ENCODE measurements around the gene ZNF491. TPM values are rescaled to one million over a fixed set of nuclear protein-coding genes. Genes with fewer than 3 reads are reported as not detected.
"Not testable (repeated sequence)": the region's sequence is repeated elsewhere in the genome, so short reads cannot be mapped to it uniquely, and the experiment has no call there.

ZNF491 gene
- total RNA-seq, 6 donors from 2014 or later, result 0.55 to 3.4 (median 2.0) TPM; not detected in 1

DNA sequence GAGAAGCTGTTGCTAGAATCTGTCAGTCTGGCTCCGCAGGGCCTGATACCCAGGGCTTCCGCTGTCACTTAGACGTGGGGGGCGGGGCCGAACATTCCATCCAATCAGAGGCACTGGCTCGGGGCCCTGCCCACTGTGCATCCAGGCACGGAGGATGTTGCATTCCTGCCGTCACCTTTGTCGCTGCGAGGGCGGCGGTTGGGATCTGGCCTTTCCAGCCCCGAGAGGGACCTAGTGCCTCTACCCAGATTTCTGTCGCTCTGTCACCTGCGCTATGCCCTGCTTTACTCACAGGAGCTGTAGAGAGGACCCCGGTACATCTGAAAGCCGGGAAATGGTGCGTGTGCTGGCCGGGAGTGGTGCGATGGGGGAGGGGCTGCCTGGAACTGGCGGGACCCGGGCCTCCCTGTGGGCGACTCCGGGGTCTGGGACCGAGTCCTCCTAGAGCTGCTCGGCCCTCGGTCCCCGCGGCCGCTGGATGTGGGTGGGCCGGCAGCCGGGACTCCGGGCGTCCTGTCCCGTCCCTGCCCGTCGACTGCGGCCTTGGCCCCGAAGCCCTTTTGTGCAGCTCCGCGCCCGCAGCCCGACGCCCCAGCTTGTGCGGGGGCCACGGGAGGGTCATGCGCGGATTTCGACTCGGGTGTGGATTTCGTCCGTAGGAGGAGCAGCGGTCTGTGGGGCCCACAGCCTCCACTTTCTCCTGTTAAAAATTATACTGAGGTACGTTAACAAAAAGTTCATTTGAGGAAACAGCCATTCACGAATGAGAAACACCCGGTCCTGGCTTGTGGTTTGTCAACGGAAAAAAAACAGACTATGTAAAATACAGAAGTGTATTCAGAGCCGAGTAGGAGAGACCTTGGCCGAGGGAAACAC is 50.5 kb downstream of the ZNF491 start, which contains the start of gene ZNF439:
ZNF439 (plus strand) TSS at position 133 of the 876 bp plus-strand sequence; CDS start at position 275, 142 bp downstream.
- Histone ChIP-seq H3K9me3 (no peaks in the 10 kb centered on the region), H3K27me3 (no peaks in the 10 kb centered on the region), H3K4me1 (peaks cover 11 to 21% (median 14%) of the 10 kb centered on the region in 4 donors), H3K36me3 (no peaks in the 10 kb centered on the region), H3K27ac (peak within 1 kb of the TSS; percentile 72 to 81 (median 78)), H3K4me3 (peak within 1 kb of the TSS; percentile 65 to 89 (median 73))
- WGBS, 2 donors, result 3 to 10% methylated on average over 18 to 49 of the region's 59 CpGs
- peak; percentile 93 to 95 for DNase-seq
- ATAC-seq (ENCODE audit: low FRiP score in 2 of 2), result peak; percentile 97 to 99
- TF ChIP-seq EP300 (IDR thresholded peaks at IDR 0.05), result no peak
- peak in 1 of 2 donors; percentile 72 for TF ChIP-seq POLR2AphosphoS5 (IDR thresholded peaks at IDR 0.05)
- TF ChIP-seq POLR2A (IDR thresholded peaks at IDR 0.05), result peak in 3 of 4 donors; percentile 50 to 63 (median 53)
- TF ChIP-seq, protein P1, sequence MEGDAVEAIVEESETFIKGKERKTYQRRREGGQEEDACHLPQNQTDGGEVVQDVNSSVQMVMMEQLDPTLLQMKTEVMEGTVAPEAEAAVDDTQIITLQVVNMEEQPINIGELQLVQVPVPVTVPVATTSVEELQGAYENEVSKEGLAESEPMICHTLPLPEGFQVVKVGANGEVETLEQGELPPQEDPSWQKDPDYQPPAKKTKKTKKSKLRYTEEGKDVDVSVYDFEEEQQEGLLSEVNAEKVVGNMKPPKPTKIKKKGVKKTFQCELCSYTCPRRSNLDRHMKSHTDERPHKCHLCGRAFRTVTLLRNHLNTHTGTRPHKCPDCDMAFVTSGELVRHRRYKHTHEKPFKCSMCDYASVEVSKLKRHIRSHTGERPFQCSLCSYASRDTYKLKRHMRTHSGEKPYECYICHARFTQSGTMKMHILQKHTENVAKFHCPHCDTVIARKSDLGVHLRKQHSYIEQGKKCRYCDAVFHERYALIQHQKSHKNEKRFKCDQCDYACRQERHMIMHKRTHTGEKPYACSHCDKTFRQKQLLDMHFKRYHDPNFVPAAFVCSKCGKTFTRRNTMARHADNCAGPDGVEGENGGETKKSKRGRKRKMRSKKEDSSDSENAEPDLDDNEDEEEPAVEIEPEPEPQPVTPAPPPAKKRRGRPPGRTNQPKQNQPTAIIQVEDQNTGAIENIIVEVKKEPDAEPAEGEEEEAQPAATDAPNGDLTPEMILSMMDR (IDR thresholded peaks at IDR 0.05), result no peak

DNA sequence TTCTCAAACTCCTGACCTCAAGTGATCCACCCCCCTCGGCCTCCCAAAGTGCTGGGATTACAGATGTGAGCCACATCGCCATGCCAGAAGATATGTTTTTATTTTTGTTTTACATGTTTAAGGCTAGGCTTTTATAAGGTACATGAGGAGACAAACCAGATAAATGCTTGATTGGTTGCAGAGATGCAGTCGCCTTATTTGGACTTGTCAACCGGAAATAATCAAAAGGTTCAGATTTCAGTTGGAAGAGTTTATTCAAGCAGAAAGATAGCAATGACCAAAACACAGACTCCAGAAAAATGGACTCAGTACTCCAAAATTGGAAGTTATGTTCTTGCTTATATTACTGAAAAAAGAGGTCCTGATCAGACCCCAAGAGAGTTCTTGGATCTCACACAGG is 52.0 kb downstream of the ZNF491 start:
- 94 to 96% methylated on average over 4 of the region's 4 CpGs for WGBS, 2 donors
- not testable (repeated sequence) for ATAC-seq (ENCODE audit: low FRiP score in 2 of 2); H3K4me3 ChIP-seq; H3K36me3 ChIP-seq; H3K27me3 ChIP-seq; H3K9me3 ChIP-seq; DNase-seq; H3K27ac ChIP-seq
- H3K4me1 ChIP-seq, result peaks cover 11 to 21% (median 14%) of the 10 kb centered on the region in 4 donors

DNA sequence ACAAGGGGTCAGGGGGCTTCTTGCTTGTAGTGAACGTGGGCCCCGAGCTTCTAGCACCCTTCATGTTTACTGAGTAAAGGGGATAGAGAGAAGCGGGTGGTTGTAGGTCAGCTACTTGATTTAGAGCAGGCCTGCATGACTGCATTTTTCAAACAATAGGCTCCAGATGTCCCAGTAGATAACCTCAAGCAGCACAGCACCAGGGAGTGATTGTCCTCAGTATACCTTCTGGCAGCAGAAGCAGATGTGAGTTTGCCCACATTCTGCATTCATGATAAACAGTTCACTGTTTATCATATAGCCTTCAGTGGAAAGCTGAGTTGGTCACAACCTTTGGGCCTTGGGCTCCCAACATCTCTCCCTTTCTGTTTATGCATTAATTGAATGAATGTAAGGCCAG is 55.0 kb downstream of the ZNF491 start:
- DNase-seq (no peak), ATAC-seq (ENCODE audit: low FRiP score in 2 of 2) (no peak)
- Histone ChIP-seq H3K4me1 (peaks cover 7 to 16% (median 12%) of the 10 kb centered on the region in 4 donors), H3K4me3 (no peak overlapping the region), H3K36me3 (peaks cover 0 to 9% (median 1%) of the 10 kb centered on the region in 4 donors), H3K27ac (no peak overlapping the region), H3K27me3 (no peaks in the 10 kb centered on the region), H3K9me3 (no peaks in the 10 kb centered on the region)
- no peak for TF ChIP-seq POLR2A (IDR thresholded peaks at IDR 0.05)
- TF ChIP-seq, protein P1 (IDR thresholded peaks at IDR 0.05), result no peak
- no peak for TF ChIP-seq EP300 (IDR thresholded peaks at IDR 0.05)
- WGBS, 2 donors, result 87 to 97% methylated on average over 3 of the region's 3 CpGs

DNA sequence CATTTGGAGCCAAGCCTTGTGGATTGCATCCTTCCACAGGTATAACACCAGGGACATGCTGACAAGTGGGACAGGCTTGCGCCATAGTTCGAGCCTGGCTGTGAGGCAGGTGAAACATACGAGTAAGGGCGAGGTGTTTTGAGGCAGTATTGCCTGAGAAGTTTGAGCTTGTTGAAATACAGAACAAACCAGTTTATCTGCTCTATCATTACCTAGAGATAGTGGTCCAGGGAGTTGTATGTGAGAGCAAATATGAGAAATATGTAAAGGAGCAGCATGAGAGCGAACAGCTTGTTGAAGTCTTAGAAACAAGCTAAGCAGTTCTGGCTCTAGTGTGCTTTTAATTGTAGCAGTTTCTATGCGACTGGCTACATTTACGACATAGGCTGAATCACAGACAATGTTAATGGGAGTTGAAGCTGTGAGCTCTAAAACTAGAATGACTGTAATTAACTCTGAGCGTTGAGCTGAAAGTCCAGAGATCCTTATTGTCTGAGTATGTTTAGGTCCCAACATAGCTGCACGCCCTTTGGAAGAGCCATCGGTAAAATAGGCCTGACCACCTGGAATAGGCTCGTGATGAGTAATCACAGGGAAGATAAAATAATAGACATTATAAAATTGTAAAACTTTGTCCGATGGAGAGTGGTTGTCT is 58.4 kb downstream of the ZNF491 start:
- DNase-seq, result peak in 1 of 2 donors; percentile 74
- 70 to 85% methylated on average over 12 of the region's 12 CpGs for WGBS, 2 donors
- Histone ChIP-seq H3K36me3 (peaks cover 0 to 9% (median 1%) of the 10 kb centered on the region in 4 donors), H3K4me1 (peaks cover 0 to 7% (median 0%) of the 10 kb centered on the region in 4 donors), H3K27me3 (no peaks in the 10 kb centered on the region), H3K27ac (no peak overlapping the region), H3K9me3 (peaks cover 0 to 2% (median 0%) of the 10 kb centered on the region in 4 donors), H3K4me3 (no peak overlapping the region)
- peak in 1 of 2 donors; percentile 87 for ATAC-seq (ENCODE audit: low FRiP score in 2 of 2)
- TF ChIP-seq POLR2A (IDR thresholded peaks at IDR 0.05), result no peak

Other genes starting within 250 kb of the ZNF491 start
- 10 to 100 TPM; 21.0 to 58.3 (median 42.9) TPM for gene ELOF1, start 239.3 kb upstream of the ZNF491 start, total RNA-seq
- 100 to 1,000 TPM; 169 to 650 (median 349) TPM for gene ACP5, start 220.9 kb upstream of the ZNF491 start, total RNA-seq
- gene ZNF627, start 201.0 kb upstream of the ZNF491 start, total RNA-seq, result 10 to 100 TPM in 3 of 6 donors, 1 to 10 TPM in 3; 3.9 to 14.8 (median 10.2) TPM
- gene ZNF823, start 59.6 kb upstream of the ZNF491 start, total RNA-seq, result 10 to 100 TPM in 2 of 6 donors, 1 to 10 TPM in 4; 6.1 to 22.0 (median 7.7) TPM
- 10 to 100 TPM in 1 of 6 donors, 1 to 10 TPM in 5; 2.7 to 12.3 (median 6.9) TPM for gene ZNF441, start 31.5 kb upstream of the ZNF491 start, total RNA-seq
- gene ZNF440, start 15.8 kb downstream of the ZNF491 start, total RNA-seq, result 10 to 100 TPM; 12.4 to 49.2 (median 17.0) TPM
- gene ZNF439, start 50.2 kb downstream of the ZNF491 start, total RNA-seq, result 10 to 100 TPM in 4 of 6 donors, 1 to 10 TPM in 2; 6.8 to 27.2 (median 11.9) TPM
- 10 to 100 TPM; 10.1 to 29.3 (median 16.4) TPM for gene ZNF69, start 89.3 kb downstream of the ZNF491 start, total RNA-seq
- gene ZNF700, start 126.6 kb downstream of the ZNF491 start, total RNA-seq, result 10 to 100 TPM; 10.5 to 47.1 (median 14.9) TPM
- gene ZNF763, start 166.5 kb downstream of the ZNF491 start, total RNA-seq, result 1 to 10 TPM; 2.4 to 9.4 (median 5.9) TPM
- gene ZNF433, start 237.2 kb downstream of the ZNF491 start, total RNA-seq, result 10 to 100 TPM in 1 of 6 donors, 1 to 10 TPM in 5; 3.7 to 12.5 (median 6.3) TPM